ENCODE results near the gene SHC3.

The SHC3 gene

DNA sequence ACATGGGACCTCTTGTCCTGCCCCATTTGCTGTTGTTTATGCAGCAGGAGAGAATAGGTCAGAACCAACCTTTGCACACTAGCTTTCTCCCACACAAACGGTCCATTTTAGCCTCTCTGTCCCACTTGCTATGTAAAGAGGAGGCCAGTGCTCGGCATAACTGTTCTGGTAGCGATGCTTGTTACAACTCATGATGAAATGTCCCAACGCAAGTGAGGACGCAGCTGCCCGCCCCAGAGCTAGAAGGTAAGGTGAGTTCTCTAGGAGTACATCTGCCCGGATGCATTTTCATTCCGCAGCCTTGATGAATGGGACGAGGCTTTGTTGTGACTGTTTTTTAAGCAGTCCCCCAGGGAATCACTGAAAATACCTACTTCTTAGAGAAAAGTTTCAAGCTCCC is 173.3 kb downstream of the SHC3 start:
- Mint-ChIP-seq H3K9me3 (no peaks in the 10 kb centered on the region), H3K4me3 (no peak overlapping the region), H3K27me3 (ENCODE audit: low read depth) (peaks cover 3% of the 10 kb centered on the region), H3K4me1 (peaks cover 44% of the 10 kb centered on the region), H3K36me3 (ENCODE audit: low read depth) (peaks cover 54% of the 10 kb centered on the region), H3K27ac (no peak overlapping the region)
- TF ChIP-seq, protein P1, sequence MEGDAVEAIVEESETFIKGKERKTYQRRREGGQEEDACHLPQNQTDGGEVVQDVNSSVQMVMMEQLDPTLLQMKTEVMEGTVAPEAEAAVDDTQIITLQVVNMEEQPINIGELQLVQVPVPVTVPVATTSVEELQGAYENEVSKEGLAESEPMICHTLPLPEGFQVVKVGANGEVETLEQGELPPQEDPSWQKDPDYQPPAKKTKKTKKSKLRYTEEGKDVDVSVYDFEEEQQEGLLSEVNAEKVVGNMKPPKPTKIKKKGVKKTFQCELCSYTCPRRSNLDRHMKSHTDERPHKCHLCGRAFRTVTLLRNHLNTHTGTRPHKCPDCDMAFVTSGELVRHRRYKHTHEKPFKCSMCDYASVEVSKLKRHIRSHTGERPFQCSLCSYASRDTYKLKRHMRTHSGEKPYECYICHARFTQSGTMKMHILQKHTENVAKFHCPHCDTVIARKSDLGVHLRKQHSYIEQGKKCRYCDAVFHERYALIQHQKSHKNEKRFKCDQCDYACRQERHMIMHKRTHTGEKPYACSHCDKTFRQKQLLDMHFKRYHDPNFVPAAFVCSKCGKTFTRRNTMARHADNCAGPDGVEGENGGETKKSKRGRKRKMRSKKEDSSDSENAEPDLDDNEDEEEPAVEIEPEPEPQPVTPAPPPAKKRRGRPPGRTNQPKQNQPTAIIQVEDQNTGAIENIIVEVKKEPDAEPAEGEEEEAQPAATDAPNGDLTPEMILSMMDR (IDR thresholded peaks at IDR 0.05; ENCODE audit: unreplicated experiment in 3 of 3) = no peak

DNA sequence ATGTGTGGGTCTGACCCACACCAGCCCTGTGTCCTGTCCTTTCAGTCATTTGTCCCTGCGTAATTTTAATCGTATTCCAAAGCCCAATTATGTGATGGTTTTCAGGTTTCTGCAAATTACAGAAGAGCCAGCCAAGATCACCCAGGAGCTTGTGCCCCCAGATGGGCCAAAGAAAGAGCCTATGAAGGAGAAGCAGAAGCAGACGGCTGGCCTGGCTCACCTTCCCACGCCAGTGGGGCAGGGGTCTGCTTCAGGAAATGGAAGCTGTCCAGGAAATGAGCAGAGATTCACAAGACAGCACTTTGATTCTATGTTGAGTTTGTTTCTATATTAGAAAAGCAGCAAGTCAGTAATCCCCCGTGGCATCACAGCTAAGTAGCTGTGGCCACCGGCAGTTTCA is 175.6 kb downstream of the SHC3 start:
- Mint-ChIP-seq H3K27ac (no peak overlapping the region), H3K9me3 (no peaks in the 10 kb centered on the region), H3K36me3 (ENCODE audit: low read depth) (peaks cover 57% of the 10 kb centered on the region), H3K4me1 (peaks cover 60% of the 10 kb centered on the region), H3K4me3 (no peak overlapping the region), H3K27me3 (ENCODE audit: low read depth) (peaks cover 3% of the 10 kb centered on the region)
- TF ChIP-seq, protein P1 (IDR thresholded peaks at IDR 0.05; ENCODE audit: unreplicated experiment in 3 of 3) = no peak

DNA sequence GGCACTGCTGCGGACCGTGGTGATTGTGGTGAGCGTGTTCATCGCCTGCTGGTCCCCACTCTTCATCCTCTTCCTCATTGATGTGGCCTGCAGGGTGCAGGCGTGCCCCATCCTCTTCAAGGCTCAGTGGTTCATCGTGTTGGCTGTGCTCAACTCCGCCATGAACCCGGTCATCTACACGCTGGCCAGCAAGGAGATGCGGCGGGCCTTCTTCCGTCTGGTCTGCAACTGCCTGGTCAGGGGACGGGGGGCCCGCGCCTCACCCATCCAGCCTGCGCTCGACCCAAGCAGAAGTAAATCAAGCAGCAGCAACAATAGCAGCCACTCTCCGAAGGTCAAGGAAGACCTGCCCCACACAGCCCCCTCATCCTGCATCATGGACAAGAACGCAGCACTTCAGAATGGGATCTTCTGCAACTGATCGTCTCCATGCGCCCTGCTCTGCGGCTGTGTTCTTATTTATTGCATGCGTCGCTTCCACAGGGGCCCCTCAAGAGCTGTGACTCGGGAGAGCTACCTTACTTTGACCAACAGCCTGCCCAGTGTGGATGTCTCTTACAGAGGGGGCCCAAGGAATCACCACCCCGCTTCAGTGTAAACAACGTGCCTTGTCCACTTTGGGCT is 176.6 kb downstream of the SHC3 start:
- Mint-ChIP-seq H3K36me3 (ENCODE audit: low read depth) (peaks cover 53% of the 10 kb centered on the region), H3K4me3 (no peak overlapping the region), H3K27me3 (ENCODE audit: low read depth) (peaks cover 3% of the 10 kb centered on the region), H3K4me1 (peaks cover 60% of the 10 kb centered on the region), H3K27ac (no peak overlapping the region), H3K9me3 (no peaks in the 10 kb centered on the region)
- TF ChIP-seq, protein P1 (IDR thresholded peaks at IDR 0.05; ENCODE audit: unreplicated experiment in 3 of 3) = no peak

DNA sequence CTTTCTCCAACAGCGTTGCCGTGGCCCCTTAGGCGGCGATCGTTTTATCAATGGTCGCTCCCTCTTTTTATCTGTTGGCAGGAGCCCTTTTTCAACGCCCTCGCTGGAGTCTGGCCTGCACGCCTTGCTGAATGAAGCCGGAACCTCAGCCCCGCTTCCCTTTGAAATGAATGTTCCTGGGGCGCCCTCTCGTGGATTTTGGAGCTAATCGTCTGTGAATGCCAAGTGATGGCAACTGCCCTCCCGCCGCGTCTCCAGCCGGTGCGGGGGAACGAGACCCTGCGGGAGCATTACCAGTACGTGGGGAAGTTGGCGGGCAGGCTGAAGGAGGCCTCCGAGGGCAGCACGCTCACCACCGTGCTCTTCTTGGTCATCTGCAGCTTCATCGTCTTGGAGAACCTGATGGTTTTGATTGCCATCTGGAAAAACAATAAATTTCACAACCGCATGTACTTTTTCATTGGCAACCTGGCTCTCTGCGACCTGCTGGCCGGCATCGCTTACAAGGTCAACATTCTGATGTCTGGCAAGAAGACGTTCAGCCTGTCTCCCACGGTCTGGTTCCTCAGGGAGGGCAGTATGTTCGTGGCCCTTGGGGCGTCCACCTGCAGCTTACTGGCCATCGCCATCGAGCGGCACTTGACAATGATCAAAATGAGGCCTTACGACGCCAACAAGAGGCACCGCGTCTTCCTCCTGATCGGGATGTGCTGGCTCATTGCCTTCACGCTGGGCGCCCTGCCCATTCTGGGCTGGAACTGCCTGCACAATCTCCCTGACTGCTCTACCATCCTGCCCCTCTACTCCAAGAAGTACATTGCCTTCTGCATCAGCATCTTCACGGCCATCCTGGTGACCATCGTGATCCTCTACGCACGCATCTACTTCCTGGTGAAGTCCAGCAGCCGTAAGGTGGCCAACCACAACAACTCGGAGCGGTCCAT is 177.4 kb downstream of the SHC3 start:
- TF ChIP-seq, protein P1 (IDR thresholded peaks at IDR 0.05; ENCODE audit: unreplicated experiment in 3 of 3) = peak; percentile 80 to 88 (median 83)
- peaks cover 58% of the 10 kb centered on the region for H3K36me3 Mint-ChIP-seq (ENCODE audit: low read depth)
- peak overlapping the region; percentile 19 to 68 (median 26) for H3K4me3 Mint-ChIP-seq
- H3K4me1 Mint-ChIP-seq = peaks cover 65% of the 10 kb centered on the region
- no peaks in the 10 kb centered on the region for H3K9me3 Mint-ChIP-seq
- H3K27ac Mint-ChIP-seq = peak overlapping the region; percentile 82 to 90 (median 85)
- peaks cover 3% of the 10 kb centered on the region for H3K27me3 Mint-ChIP-seq (ENCODE audit: low read depth)

DNA sequence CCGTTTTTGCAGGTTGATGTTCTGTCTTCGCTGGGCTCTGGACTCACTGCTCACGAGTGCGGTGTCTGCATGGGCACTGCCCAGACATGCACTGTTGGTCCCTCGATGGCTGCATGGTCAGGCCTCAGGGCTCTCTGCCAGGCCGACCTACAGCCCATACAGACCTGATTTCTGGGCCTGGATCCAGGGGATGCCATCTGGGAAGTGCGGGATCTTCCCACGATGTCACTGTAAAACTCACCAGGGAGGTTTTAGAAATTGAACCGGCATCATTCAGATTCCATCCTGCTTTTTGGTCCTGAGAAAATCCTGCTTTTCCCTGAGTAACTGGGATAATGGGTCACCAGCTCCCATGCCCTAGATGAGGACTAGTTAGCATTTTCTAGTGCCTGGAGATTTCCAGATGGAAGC is 178.2 kb downstream of the SHC3 start:
- Mint-ChIP-seq H3K4me3 (no peak overlapping the region), H3K27me3 (ENCODE audit: low read depth) (peaks cover 3% of the 10 kb centered on the region), H3K27ac (peak overlapping the region in 2 of 3 experiments; percentile 82 to 85), H3K9me3 (no peaks in the 10 kb centered on the region), H3K36me3 (ENCODE audit: low read depth) (peaks cover 64% of the 10 kb centered on the region), H3K4me1 (peaks cover 68% of the 10 kb centered on the region)
- TF ChIP-seq, protein P1 (IDR thresholded peaks at IDR 0.05; ENCODE audit: unreplicated experiment in 3 of 3) = no peak

Data from nephron (organoid).